ENCODE data around the gene LY9. TPM values are rescaled to one million over a fixed set of nuclear protein-coding genes. Genes with fewer than 3 reads are reported as not detected.

LY9 gene
- total and polyA plus RNA-seq, 4 donors, result 0.21 to 1.5 (median 0.63) TPM

GRCh38 chr1:160846281-160846680 lies 50.3 kb downstream of the LY9 start:
- no peak for TF ChIP-seq ZBTB33 (IDR thresholded peaks at IDR 0.05)
- TF ChIP-seq JUND (IDR thresholded peaks at IDR 0.05), result no peak
- TF ChIP-seq CTCF (IDR thresholded peaks at IDR 0.05; ENCODE audit: low read depth, low read length, missing input control), result no peak
- TF ChIP-seq EGR1 (IDR thresholded peaks at IDR 0.05; ENCODE audit: low read depth in 2 of 2), result no peak
- TF ChIP-seq RAD21 (IDR thresholded peaks at IDR 0.05), result no peak
- TF ChIP-seq ATF3 (IDR thresholded peaks at IDR 0.05), result no peak
- no peak for TF ChIP-seq GABPA (IDR thresholded peaks at IDR 0.05 in 1 of 2, conservative IDR thresholded peaks at IDR 0.05 in 1 of 2)
- TF ChIP-seq RXRA (IDR thresholded peaks at IDR 0.05), result no peak
- no peak for TF ChIP-seq MAX (IDR thresholded peaks at IDR 0.05)
- TF ChIP-seq SP1 (IDR thresholded peaks at IDR 0.05), result no peak
- no peak for TF ChIP-seq YY1 (IDR thresholded peaks at IDR 0.05)
- no peak for TF ChIP-seq FOXA2 (IDR thresholded peaks at IDR 0.05)
- no peak for TF ChIP-seq HNF4A (conservative IDR thresholded peaks at IDR 0.05)
- TF ChIP-seq TAF1 (conservative IDR thresholded peaks at IDR 0.05), result no peak
- 92% methylated on average over 12 of the region's 12 CpGs for WGBS
- DNase-seq (ENCODE audit: low spot score), result no peak
- Histone ChIP-seq H3K9me3 (ENCODE audit: control insufficient read depth in 4 of 4, low read length in 3 of 4) (no peaks in the 10 kb centered on the region), H3K9ac (ENCODE audit: low read depth in 1 of 2, low read length in 2 of 2) (no peak overlapping the region), H3K4me3 (ENCODE audit: low read depth in 1 of 3, low read length in 3 of 3) (no peak overlapping the region), H3K4me1 (ENCODE audit: control insufficient read depth in 4 of 4, insufficient read depth in 4 of 4, low read length in 3 of 4) (no peaks in the 10 kb centered on the region), H3K27ac (ENCODE audit: low read depth in 1 of 2, low read length in 2 of 2) (no peak overlapping the region), H3K36me3 (ENCODE audit: control insufficient read depth in 4 of 4, insufficient read depth in 3 of 4, low read depth in 1 of 4, low read length in 3 of 4) (no peaks in the 10 kb centered on the region), H3K27me3 (ENCODE audit: control insufficient read depth in 4 of 4, insufficient read depth in 4 of 4, low read length in 3 of 4) (no peaks in the 10 kb centered on the region)

GRCh38 chr1:160850541-160850940 lies 54.6 kb downstream of the LY9 start:
- TF ChIP-seq RXRA (IDR thresholded peaks at IDR 0.05), result no peak
- no peak for TF ChIP-seq GABPA (IDR thresholded peaks at IDR 0.05 in 1 of 2, conservative IDR thresholded peaks at IDR 0.05 in 1 of 2)
- TF ChIP-seq FOXA2 (IDR thresholded peaks at IDR 0.05), result no peak
- no peak for TF ChIP-seq REST (IDR thresholded peaks at IDR 0.05)
- no peak for TF ChIP-seq TAF1 (conservative IDR thresholded peaks at IDR 0.05)
- no peak for TF ChIP-seq JUND (IDR thresholded peaks at IDR 0.05)
- no peak for TF ChIP-seq HNF4G (IDR thresholded peaks at IDR 0.05)
- H3K27ac ChIP-seq (ENCODE audit: low read depth in 1 of 2, low read length in 2 of 2), result no peak overlapping the region
- no peak overlapping the region for H3K9ac ChIP-seq (ENCODE audit: low read depth in 1 of 2, low read length in 2 of 2)
- H3K4me1 ChIP-seq (ENCODE audit: control insufficient read depth in 4 of 4, insufficient read depth in 4 of 4, low read length in 3 of 4), result no peaks in the 10 kb centered on the region
- no peaks in the 10 kb centered on the region for H3K36me3 ChIP-seq (ENCODE audit: control insufficient read depth in 4 of 4, insufficient read depth in 3 of 4, low read depth in 1 of 4, low read length in 3 of 4)
- H3K27me3 ChIP-seq (ENCODE audit: control insufficient read depth in 4 of 4, insufficient read depth in 4 of 4, low read length in 3 of 4), result no peaks in the 10 kb centered on the region
- WGBS, result 82% methylated on average over 5 of the region's 5 CpGs
- no peak for DNase-seq (ENCODE audit: low spot score)
- no peaks in the 10 kb centered on the region for H3K9me3 ChIP-seq (ENCODE audit: control insufficient read depth in 4 of 4, low read length in 3 of 4)
- H3K4me3 ChIP-seq (ENCODE audit: low read depth in 1 of 3, low read length in 3 of 3), result no peak overlapping the region
